Upper lobe of right lung (tissue), 1 donor: ENCODE results near the gene ZNF584. TPM values are rescaled to one million over a fixed set of nuclear protein-coding genes. Genes with fewer than 3 reads are reported as not detected.

Experiments used
- ATAC-seq: fragments of 200-7000 bp; cut with Tn5 transposase; one replicate; pipeline ENCODE4 v1.9.1; 2020; ENCODE audit warnings: mild to moderate bottlenecking, moderate library complexity
- DNase-seq: peaks from one replicate; pipeline ENCODE4 v3.0.0-alpha.2; 2020
- H3K27ac ChIP-seq: fragments of 200-600 bp; one replicate; pipeline ENCODE4 v1.8.0; 2022
- H3K27me3 ChIP-seq: fragments of 200-600 bp; one replicate; pipeline ENCODE4 v1.8.0; 2022; ENCODE audit warnings: mild to moderate bottlenecking
- H3K36me3 ChIP-seq: fragments of 200-600 bp; one replicate; pipeline ENCODE4 v1.8.0; 2022
- H3K4me1 ChIP-seq: fragments of 200-600 bp; one replicate; pipeline ENCODE4 v1.8.0; 2022
- H3K4me3 ChIP-seq: fragments of 200-600 bp; one replicate; pipeline ENCODE4 v1.8.0; 2022; ENCODE audit warnings: mild to moderate bottlenecking
- H3K9me3 ChIP-seq: fragments of 200-600 bp; one replicate; pipeline ENCODE4 v1.8.0; 2022
- intact Hi-C: fragments of 100-400 bp; cut with DNase I; formaldehyde crosslinking; loops from one replicate; pipeline ENCODE4 v1.11.0; 2022
- total RNA-seq: library from RNA; stranded (reverse); fragmentation: NEBNext Ultra II Directional; extraction: Animal tissue kit (Norgen Biotek cat#: 25700); gene quantifications from one replicate; pipeline ENCODE4 v1.2.1, GENCODE V29; 2021
- TF ChIP-seq, protein P1 (sequence below): fragments of 200-600 bp; IDR thresholded peaks from one replicate; pipeline ENCODE4 v1.8.0; 2022; ENCODE audit warnings: antibody characterized with exemption
- donor health status: DM: no; HTN: yes; CAD: no; lungs with severe emphysema.

Gene ZNF584
- total RNA-seq, 1 donor from 2014 or later = 9.5 TPM

DNA sequence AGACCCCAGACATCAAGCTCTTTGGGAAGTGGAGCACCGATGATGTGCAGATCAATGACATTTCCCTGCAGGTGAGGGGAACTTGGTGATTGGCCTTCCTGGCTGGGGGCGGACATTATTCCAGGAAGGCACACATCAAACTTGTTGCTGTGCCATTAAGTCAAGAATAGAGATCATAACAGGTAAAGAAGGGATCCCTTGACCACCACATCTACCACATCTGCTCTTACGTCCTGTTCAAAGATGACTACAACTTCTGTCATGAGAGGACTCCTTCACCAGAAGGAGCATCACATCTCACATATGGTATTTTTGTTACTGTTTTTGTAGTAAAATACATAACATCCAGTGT is 20.3 kb upstream of the ZNF584 start:
- H3K36me3 ChIP-seq = peaks cover 50% of the 10 kb centered on the region
- intact Hi-C loops = no loop called here
- H3K27me3 ChIP-seq = no peaks in the 10 kb centered on the region
- ATAC-seq = no peak
- H3K9me3 ChIP-seq = no peaks in the 10 kb centered on the region
- DNase-seq = no peak
- H3K27ac ChIP-seq = no peak overlapping the region
- TF ChIP-seq, protein P1, sequence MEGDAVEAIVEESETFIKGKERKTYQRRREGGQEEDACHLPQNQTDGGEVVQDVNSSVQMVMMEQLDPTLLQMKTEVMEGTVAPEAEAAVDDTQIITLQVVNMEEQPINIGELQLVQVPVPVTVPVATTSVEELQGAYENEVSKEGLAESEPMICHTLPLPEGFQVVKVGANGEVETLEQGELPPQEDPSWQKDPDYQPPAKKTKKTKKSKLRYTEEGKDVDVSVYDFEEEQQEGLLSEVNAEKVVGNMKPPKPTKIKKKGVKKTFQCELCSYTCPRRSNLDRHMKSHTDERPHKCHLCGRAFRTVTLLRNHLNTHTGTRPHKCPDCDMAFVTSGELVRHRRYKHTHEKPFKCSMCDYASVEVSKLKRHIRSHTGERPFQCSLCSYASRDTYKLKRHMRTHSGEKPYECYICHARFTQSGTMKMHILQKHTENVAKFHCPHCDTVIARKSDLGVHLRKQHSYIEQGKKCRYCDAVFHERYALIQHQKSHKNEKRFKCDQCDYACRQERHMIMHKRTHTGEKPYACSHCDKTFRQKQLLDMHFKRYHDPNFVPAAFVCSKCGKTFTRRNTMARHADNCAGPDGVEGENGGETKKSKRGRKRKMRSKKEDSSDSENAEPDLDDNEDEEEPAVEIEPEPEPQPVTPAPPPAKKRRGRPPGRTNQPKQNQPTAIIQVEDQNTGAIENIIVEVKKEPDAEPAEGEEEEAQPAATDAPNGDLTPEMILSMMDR = no peak
- peaks cover 16% of the 10 kb centered on the region for H3K4me1 ChIP-seq
- peak overlapping the region; percentile 78 for H3K4me3 ChIP-seq

DNA sequence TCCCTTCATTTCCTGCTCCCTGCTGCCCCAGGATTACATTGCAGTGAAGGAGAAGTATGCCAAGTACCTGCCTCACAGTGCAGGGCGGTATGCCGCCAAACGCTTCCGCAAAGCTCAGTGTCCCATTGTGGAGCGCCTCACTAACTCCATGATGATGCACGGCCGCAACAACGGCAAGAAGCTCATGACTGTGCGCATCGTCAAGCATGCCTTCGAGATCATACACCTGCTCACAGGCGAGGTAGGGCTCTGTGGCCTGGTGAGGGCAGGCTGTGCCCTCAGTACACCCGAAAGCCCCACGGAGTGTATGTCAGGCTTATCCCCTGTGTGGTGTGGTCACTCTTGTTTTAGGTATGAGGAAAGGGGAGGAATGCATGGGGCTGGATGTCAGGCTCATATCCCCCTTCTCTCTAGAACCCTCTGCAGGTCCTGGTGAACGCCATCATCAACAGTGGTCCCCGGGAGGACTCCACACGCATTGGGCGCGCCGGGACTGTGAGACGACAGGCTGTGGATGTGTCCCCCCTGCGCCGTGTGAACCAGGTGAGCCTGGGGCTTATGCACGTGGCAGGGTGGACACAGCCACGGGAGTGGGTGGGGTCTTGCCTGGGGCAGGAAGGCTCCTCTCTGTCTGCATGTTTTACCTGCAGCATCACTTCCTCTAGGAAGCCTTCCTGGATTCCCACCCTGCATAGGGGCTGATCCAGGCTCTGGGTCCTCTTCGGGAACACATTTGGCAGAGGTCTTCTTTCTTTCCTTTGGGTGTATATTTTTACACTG is 15.3 kb upstream of the ZNF584 start:
- TF ChIP-seq, protein P1 = no peak
- DNase-seq (no peak), ATAC-seq (no peak)
- peaks cover 71% of the 10 kb centered on the region for H3K36me3 ChIP-seq
- peaks cover 11% of the 10 kb centered on the region for H3K27me3 ChIP-seq
- H3K4me1 ChIP-seq = peaks cover 6% of the 10 kb centered on the region
- H3K4me3 ChIP-seq = no peak overlapping the region
- intact Hi-C loops = no loop called here
- H3K27ac ChIP-seq = no peak overlapping the region
- no peaks in the 10 kb centered on the region for H3K9me3 ChIP-seq

DNA sequence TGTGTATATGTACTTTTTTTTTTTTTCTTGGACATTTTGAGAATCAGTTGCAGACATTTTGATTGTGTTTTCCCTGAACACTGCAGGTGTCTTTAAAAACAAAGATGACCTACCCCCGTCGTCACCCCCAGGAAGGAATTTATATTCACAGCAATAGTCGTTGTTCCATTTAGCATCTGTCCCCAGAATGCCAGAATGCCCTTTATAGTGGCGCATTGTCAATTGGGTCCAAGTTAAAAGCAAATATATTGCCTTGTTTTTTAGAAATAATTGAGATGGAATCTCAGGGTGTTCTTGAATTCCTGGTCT is 14.8 kb upstream of the ZNF584 start:
- TF ChIP-seq, protein P1 = no peak
- intact Hi-C loops = no loop called here
- no peak for ATAC-seq
- Histone ChIP-seq H3K9me3 (no peaks in the 10 kb centered on the region), H3K27ac (no peak overlapping the region), H3K4me3 (no peak overlapping the region), H3K4me1 (peaks cover 4% of the 10 kb centered on the region), H3K36me3 (peaks cover 66% of the 10 kb centered on the region), H3K27me3 (peaks cover 11% of the 10 kb centered on the region)
- no peak for DNase-seq

DNA sequence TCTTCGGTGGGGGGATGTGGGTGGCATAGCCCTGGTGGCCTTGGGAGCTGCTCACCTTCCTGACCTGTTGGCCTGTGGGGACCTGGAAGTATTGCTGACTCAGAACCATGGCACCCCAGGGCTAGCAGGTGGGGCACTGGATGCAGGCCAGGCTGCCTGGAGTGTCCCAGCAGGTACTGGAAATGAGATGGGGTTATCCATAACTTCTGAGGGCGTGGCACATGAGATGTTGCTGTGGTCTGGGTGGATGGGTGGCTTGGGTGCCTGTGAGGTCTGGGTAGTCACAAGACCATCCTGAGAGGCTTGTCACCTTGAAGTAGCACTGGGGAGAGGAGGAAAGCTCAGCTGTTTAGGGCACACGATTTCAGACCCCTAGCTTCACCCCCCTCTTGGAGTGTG is 13.6 kb upstream of the ZNF584 start:
- Histone ChIP-seq H3K36me3 (peaks cover 55% of the 10 kb centered on the region), H3K27ac (no peak overlapping the region), H3K9me3 (no peaks in the 10 kb centered on the region), H3K27me3 (peaks cover 11% of the 10 kb centered on the region), H3K4me3 (no peak overlapping the region), H3K4me1 (peaks cover 4% of the 10 kb centered on the region)
- TF ChIP-seq, protein P1 = no peak
- intact Hi-C loops = no loop called here
- DNase-seq (no peak), ATAC-seq (peak; percentile 12)

DNA sequence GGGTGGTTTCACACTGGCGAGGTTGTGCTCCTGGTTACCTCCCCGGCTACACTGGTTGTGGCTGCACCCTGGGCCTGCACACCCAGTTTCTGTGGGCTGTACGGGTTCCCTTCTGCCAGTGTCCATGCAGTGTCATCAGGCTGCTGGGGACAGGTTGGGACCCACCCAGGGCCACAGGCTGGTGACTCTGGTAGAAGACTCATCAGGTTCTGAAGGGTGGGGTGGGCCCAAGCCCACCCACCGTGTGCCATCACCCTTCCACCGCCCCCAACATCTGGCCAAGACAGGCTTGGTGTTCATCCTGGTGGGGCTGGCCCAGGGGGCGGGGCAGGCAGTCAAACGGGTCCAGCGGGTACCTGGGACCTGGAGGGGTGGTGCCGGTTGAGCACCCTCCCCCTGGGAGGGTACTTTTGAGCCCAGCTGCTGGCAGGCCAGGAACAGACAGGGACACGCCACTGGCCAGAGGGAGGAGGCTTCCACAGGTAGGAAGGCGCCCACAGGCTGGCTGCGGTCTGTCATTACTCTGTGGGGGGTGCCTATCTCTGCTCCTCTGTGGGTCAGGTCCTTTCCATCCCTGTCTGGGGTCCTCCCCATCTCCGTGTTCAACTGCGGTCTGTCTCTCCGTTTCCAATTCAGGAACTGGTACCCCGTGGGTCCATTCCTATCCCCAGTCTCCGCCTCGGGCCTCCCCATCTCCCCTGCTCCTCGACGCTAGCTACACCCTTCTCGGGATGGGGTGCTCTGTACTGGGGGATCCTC is 13.1 kb upstream of the ZNF584 start, which contains the start of gene RNF225:
Gene RNF225, plus strand, starts transcription at position 437 of the 759 bp plus-strand sequence. CDS start 434 bp downstream, outside the sequence.
- H3K4me3 ChIP-seq = no peak within 1 kb of the TSS
- peaks cover 11% of the 10 kb centered on the region for H3K27me3 ChIP-seq
- peaks cover 8% of the 10 kb centered on the region for H3K4me1 ChIP-seq
- intact Hi-C loops = no loop called here
- peaks cover 50% of the 10 kb centered on the region for H3K36me3 ChIP-seq
- H3K9me3 ChIP-seq = no peaks in the 10 kb centered on the region
- DNase-seq (peak; percentile 75), ATAC-seq (peak; percentile 53)
- H3K27ac ChIP-seq = no peak within 1 kb of the TSS
- TF ChIP-seq, protein P1 = no peak
